Upper lobe of left lung (tissue), 6 donors: ENCODE measurements around the gene JPT2. TPM values are rescaled to one million over a fixed set of nuclear protein-coding genes. Genes with fewer than 3 reads are reported as not detected.

Source experiments
- ATAC-seq, 2 donors: fragments of 200-7000 bp; cut with Tn5 transposase; one replicate each; pipeline ENCODE4 v1.9.1; 2022; ENCODE audit warnings: mild to moderate bottlenecking in 2 of 2, moderate library complexity in 2 of 2; ENCODE audit not compliant: low FRiP score in 2 of 2
- DNase-seq, 2 donors: peaks; one replicate each; pipeline ENCODE4 v3.0.0-alpha.2; 2019 to 2020
- H3K27ac ChIP-seq, 4 donors: fragments of 200-600 bp; sonication (generic); one replicate each; pipeline ENCODE4 v1.5.1; 2016 to 2019
- H3K27me3 ChIP-seq, 4 donors: fragments of 200-600 bp; sonication (generic); one replicate each; pipeline ENCODE4 v1.5.1; 2017 to 2019
- H3K36me3 ChIP-seq, 4 donors: fragments of 200-600 bp; sonication (generic); one replicate each; pipeline ENCODE4 v1.5.1; 2016 to 2019
- H3K4me1 ChIP-seq, 4 donors: fragments of 200-600 bp; sonication (generic); one replicate each; pipeline ENCODE4 v1.5.1; 2018 to 2019
- H3K4me3 ChIP-seq, 4 donors: fragments of 200-600 bp; sonication (generic); one replicate each; pipeline ENCODE4 v1.5.1; 2017 to 2019; ENCODE audit warnings: mild to moderate bottlenecking in 2 of 4, moderate library complexity in 1 of 4
- H3K9me3 ChIP-seq, 4 donors: fragments of 200-600 bp; sonication (generic); one replicate each; pipeline ENCODE4 v1.5.1; 2018 to 2019
- CTCF ChIP-seq, 6 experiments: fragments of 450-650 bp in 4 of 6; fragments of 200-600 bp in 2 of 6; sonication (generic) in 2 of 6; IDR thresholded peaks; one replicate each; pipeline ENCODE4 v1.5.1; 2016 to 2019; ENCODE audit warnings: antibody characterized with exemption in 6 of 6
- EP300 ChIP-seq, 4 donors: sonication (generic); formaldehyde crosslinking; IDR thresholded peaks; one replicate each; pipeline ENCODE4 v1.5.1; 2017; ENCODE audit warnings: antibody characterized with exemption in 4 of 4, control low read depth in 2 of 4
- POLR2A ChIP-seq, 4 donors: fragments of 450-650 bp; IDR thresholded peaks; one replicate each; pipeline ENCODE4 v1.5.1; 2016 to 2017; ENCODE audit warnings: antibody characterized with exemption in 4 of 4, mild to moderate bottlenecking in 2 of 4
- POLR2AphosphoS5 ChIP-seq, 2 donors: sonication (generic); formaldehyde crosslinking; IDR thresholded peaks; one replicate each; pipeline ENCODE4 v1.5.1; 2017; ENCODE audit warnings: antibody characterized with exemption in 2 of 2
- WGBS, 2 donors: methylation state at CpG; one replicate each; pipeline ENCODE4 v1.1.5; 2017 to 2018; 5-methylcytosine and 5-hydroxymethylcytosine counted together
- total RNA-seq, 6 donors: library from RNA; depleted of rRNA in 4 of 6; stranded (reverse); fragments of >200 nt in 4 of 6; gene quantifications; one replicate each; pipeline versions ENCODE4 v1.1.0 to v1.2.1, GENCODE V29; 2016 to 2021
- donor health status: DM: no; HTN: no; CAD: no; lungs with moderate emphysema.
- donor health status: DM: no; HTN: yes; CAD: no; lungs with severe emphysema.

JPT2 gene
- total RNA-seq, 6 donors from 2014 or later, result 15.8 to 60.5 (median 38.3) TPM

- no peak overlapping the region for H3K27ac ChIP-seq
- WGBS, 2 donors, result 87 to 92% methylated on average over 10 of the region's 10 CpGs
- H3K4me1 ChIP-seq, result peaks cover 7 to 26% (median 18%) of the 10 kb centered on the region in 4 donors
- DNase-seq (no peak), ATAC-seq (no peak)
- H3K4me3 ChIP-seq, result no peak overlapping the region
- H3K27me3 ChIP-seq, result no peaks in the 10 kb centered on the region
- peaks cover 4 to 23% (median 11%) of the 10 kb centered on the region in 4 donors for H3K36me3 ChIP-seq
- no peaks in the 10 kb centered on the region for H3K9me3 ChIP-seq
- TF ChIP-seq POLR2AphosphoS5 (IDR thresholded peaks at IDR 0.05), result no peak
- TF ChIP-seq CTCF (IDR thresholded peaks at IDR 0.05), result no peak
- no peak for TF ChIP-seq POLR2A (IDR thresholded peaks at IDR 0.05)
- no peak for TF ChIP-seq EP300 (IDR thresholded peaks at IDR 0.05)
Observed at GRCh38 chr16:1681032-1681431, 3.0 kb downstream of the JPT2 start.

GRCh38 chr16:1687427-1688316 is 9.6 kb downstream of the JPT2 start:
- no peak for TF ChIP-seq CTCF (IDR thresholded peaks at IDR 0.05)
- no peak for TF ChIP-seq EP300 (IDR thresholded peaks at IDR 0.05)
- TF ChIP-seq POLR2AphosphoS5 (IDR thresholded peaks at IDR 0.05), result no peak
- no peaks in the 10 kb centered on the region for H3K9me3 ChIP-seq
- 91 to 92% methylated on average over 17 of the region's 17 CpGs for WGBS, 2 donors
- no peaks in the 10 kb centered on the region for H3K27me3 ChIP-seq
- H3K27ac ChIP-seq, result peak overlapping the region in 2 of 4 donors; percentile 32 to 64
- H3K4me3 ChIP-seq, result no peak overlapping the region
- peaks cover 0 to 7% (median 2%) of the 10 kb centered on the region in 4 donors for H3K4me1 ChIP-seq
- DNase-seq (no peak), ATAC-seq (no peak)
- H3K36me3 ChIP-seq, result peaks cover 4 to 73% (median 40%) of the 10 kb centered on the region in 4 donors

- 67 to 78% methylated on average over 10 of the region's 10 CpGs for WGBS, 2 donors
- TF ChIP-seq POLR2A (IDR thresholded peaks at IDR 0.05), result no peak
- peak in 1 of 4 donors; percentile 19 for TF ChIP-seq EP300 (IDR thresholded peaks at IDR 0.05)
- no peak for TF ChIP-seq CTCF (IDR thresholded peaks at IDR 0.05)
- no peak for TF ChIP-seq POLR2AphosphoS5 (IDR thresholded peaks at IDR 0.05)
- H3K9me3 ChIP-seq, result no peaks in the 10 kb centered on the region
- H3K27ac ChIP-seq, result peak overlapping the region; percentile 32 to 68 (median 61)
- peaks cover 0 to 7% (median 2%) of the 10 kb centered on the region in 4 donors for H3K4me1 ChIP-seq
- no peak overlapping the region for H3K4me3 ChIP-seq
- no peaks in the 10 kb centered on the region for H3K27me3 ChIP-seq
- DNase-seq (peak in 1 of 2 donors; percentile 83), ATAC-seq (peak in 1 of 2 donors; percentile 90)
- H3K36me3 ChIP-seq, result peaks cover 9 to 77% (median 45%) of the 10 kb centered on the region in 4 donors
Observed at GRCh38 chr16:1688807-1689560, 10.9 kb downstream of the JPT2 start.

- DNase-seq (no peak), ATAC-seq (no peak)
- no peak overlapping the region for H3K4me3 ChIP-seq
- TF ChIP-seq CTCF (IDR thresholded peaks at IDR 0.05), result no peak
- no peak for TF ChIP-seq EP300 (IDR thresholded peaks at IDR 0.05)
- no peak for TF ChIP-seq POLR2AphosphoS5 (IDR thresholded peaks at IDR 0.05)
- no peak for TF ChIP-seq POLR2A (IDR thresholded peaks at IDR 0.05)
- peaks cover 9 to 82% (median 44%) of the 10 kb centered on the region in 4 donors for H3K36me3 ChIP-seq
- no peaks in the 10 kb centered on the region for H3K9me3 ChIP-seq
- H3K27me3 ChIP-seq, result no peaks in the 10 kb centered on the region
- H3K27ac ChIP-seq, result peak overlapping the region; percentile 32 to 68 (median 61)
- H3K4me1 ChIP-seq, result peaks cover 0 to 7% (median 2%) of the 10 kb centered on the region in 4 donors
- WGBS, 2 donors, result 82 to 88% methylated on average over 7 to 13 of the region's 13 CpGs
Observed at GRCh38 chr16:1689853-1690252, 11.8 kb downstream of the JPT2 start.
